HT-29 (cell line): ENCODE data around the gene METAP1D. TPM values are rescaled to one million over a fixed set of nuclear protein-coding genes. Genes with fewer than 3 reads are reported as not detected.
"Not testable (repeated sequence)": the region's sequence is repeated elsewhere in the genome, so short reads cannot be mapped to it uniquely, and the experiment has no call there.

Source experiments
- DNase-seq: peaks from one replicate; pipeline ENCODE4 v3.0.0-alpha.2; 2015; ENCODE audit warnings: low spot score
- total RNA-seq: library from RNA; depleted of rRNA; stranded (reverse); fragments of >200 nt; shearing (Covaris generic); gene quantifications from 2 replicates; pipeline ENCODE4 v1.2.3, GENCODE V29; 2014; rRNA removed

Gene METAP1D
- 6.2 and 8.5 TPM in 2 replicates for total RNA-seq

DNA sequence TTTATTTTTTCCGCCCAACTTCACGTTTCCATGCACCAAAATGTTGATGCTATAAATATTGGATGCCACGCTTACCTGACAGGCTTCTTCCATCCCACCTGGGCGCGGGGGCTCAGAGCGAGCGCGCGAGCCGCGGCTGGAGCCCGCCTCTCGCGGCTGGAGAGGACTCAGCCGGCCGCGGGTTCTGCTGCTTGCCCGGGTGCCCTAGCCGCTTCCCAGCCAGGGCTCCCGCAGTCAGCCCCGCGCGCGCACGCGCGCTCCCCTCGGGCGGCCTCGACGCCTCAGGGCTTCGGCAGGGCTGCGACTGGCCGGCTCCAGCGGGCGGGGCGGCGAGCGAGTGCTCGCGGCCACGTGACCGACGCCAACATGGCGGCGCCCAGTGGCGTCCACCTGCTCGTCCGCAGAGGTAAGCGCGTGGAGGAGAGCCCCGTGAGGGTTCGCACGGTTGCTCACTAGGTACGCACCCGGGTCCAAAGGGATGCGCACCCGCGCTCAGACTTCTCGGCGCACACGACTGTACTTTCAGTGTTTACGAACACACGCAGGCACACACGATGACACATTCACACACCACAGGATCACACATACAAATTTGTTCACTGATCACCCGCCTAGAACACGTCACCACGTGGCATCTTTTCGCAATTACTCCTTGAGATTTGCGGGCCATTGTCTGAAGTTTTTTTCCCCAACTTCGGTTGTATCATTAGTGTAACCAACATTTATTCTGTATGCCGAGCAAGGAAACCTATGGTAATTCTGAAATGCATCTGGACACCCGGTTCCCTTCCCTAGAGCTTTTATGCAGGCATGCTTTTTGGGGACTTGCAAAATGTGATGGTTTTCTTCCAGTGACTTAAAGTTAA lies at the start of gene METAP1D:
Gene METAP1D, plus strand, starts transcription at position 350 of the 866 bp plus-strand sequence. Its CDS starts 17 bp downstream, at position 367.
- DNase-seq: peak; percentile 93

DNA sequence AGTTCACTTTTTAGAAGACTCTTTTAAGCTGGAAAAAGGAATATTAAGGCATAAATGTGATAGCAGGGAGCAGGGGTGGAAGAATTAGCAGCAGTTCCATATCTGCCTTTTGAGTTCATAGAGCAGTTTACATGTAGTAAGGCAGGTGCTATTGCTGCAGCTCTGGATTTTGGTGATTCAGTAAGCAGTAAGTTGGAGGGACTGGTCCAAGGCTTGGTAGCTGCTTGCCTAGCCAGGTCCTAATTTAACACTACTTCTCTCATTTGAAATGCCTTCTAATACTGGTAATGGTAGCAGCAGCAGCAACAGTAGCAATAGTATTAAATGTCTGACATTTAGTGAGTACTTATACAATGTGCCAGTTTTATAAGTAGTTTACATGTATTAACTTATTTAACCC lies 47.5 kb upstream of the METAP1D start:
- DNase-seq: no peak

GRCh38 chr2:171952748-171953147 lies 47.0 kb upstream of the METAP1D start:
- no peak for DNase-seq

GRCh38 chr2:171956135-171956825 lies 43.5 kb upstream of the METAP1D start:
- DNase-seq: no peak

DNA sequence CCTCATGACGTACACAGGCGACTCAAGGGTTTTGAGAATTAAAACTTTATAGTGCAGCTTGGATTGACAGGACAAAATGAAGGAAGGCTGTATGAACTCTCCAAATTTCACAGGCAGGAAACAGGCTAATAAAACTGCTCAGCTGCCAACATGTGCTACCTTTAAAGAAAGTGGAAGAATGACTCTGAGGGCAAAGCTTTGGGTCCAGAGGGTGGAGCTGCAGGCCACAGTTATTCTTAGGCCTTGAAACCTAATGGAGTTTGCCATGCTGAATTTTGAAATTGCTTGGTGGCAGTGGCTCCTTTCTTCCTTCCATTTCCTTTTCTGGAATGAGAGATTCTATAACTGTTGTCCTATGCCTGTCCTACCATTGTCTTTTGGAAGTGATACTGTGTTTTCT lies 42.7 kb upstream of the METAP1D start:
- DNase-seq: peak; percentile 28

- DNase-seq: no peak
Measured at GRCh38 chr2:171958475-171958874, 41.3 kb upstream of the METAP1D start.

- DNase-seq: no peak
Measured at GRCh38 chr2:171959998-171960397, 39.8 kb upstream of the METAP1D start.

- no peak for DNase-seq
Measured at GRCh38 chr2:171960570-171960969, 39.2 kb upstream of the METAP1D start.

- DNase-seq: no peak
Measured at GRCh38 chr2:171963198-171963597, 36.6 kb upstream of the METAP1D start.

DNA sequence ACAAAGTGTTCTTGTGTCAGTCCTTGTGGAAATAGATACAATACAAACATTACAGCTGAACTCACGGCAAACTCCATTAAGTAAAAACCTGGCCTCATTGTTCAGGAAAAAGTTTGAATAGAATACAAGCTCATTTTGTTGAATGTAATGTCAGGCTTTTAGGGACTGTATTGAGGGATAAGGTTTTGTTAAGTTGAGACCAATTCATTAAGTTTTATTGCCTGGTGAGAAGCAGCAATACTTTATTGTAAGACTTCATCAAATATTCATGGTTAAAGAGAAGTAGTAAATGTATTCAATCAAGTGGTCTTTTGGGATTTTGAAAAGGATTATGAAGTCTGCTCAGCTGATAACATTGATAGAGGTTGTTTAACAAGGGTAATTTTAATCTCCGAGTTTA lies 35.4 kb upstream of the METAP1D start:
- DNase-seq: no peak

GRCh38 chr2:171965238-171965637 lies 34.5 kb upstream of the METAP1D start:
- no peak for DNase-seq

GRCh38 chr2:171965661-171966060 lies 34.1 kb upstream of the METAP1D start:
- no peak for DNase-seq

GRCh38 chr2:171966235-171966634 lies 33.5 kb upstream of the METAP1D start:
- no peak for DNase-seq

DNA sequence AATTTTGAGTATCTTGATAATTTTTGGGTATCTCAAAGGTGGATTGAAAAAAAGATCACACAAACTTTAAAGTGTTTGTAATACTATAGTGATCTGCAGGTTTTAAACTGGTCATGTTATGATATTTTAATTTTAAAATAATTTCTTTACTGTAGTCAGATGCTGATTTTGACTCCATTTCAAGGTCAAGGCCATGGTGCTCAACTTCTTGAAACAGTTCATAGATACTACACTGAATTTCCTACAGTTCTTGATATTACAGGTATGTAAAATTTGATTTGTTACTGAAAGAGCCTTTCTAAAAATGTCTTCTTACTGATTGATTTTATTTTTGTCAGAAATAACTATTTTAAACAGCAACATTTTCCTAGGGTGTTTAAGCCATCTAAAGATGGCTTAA lies 33.1 kb upstream of the METAP1D start:
- no peak for DNase-seq

GRCh38 chr2:171968509-171968908 lies 31.2 kb upstream of the METAP1D start:
- DNase-seq: no peak

GRCh38 chr2:171972329-171972982 lies 27.3 kb upstream of the METAP1D start:
- DNase-seq: no peak

DNA sequence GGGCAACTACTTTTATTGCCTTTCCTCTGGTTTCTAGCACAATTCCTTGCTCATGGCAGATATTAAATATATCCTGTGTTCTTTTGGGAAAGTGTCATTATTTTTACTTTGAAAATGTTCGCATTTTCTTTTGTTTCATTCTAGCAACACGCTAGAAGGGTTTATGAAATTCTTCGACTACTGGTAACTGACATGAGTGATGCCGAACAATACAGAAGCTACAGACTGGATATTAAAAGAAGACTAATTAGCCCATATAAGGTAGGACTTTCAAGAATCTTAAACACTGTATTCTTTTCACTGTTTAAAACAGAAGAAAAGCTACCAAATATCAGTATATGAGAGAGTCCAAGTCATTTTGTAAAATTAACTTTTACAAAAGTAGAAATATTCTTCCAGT lies 20.6 kb upstream of the METAP1D start:
- no peak for DNase-seq

- DNase-seq: not testable (repeated sequence)
Measured at GRCh38 chr2:171983924-171984323, 15.8 kb upstream of the METAP1D start.

GRCh38 chr2:171985076-171985475 lies 14.7 kb upstream of the METAP1D start:
- DNase-seq: no peak

GRCh38 chr2:171986778-171987177 lies 13.0 kb upstream of the METAP1D start:
- no peak for DNase-seq

- DNase-seq: no peak
Measured at GRCh38 chr2:171991027-171991426, 8.7 kb upstream of the METAP1D start.

DNA sequence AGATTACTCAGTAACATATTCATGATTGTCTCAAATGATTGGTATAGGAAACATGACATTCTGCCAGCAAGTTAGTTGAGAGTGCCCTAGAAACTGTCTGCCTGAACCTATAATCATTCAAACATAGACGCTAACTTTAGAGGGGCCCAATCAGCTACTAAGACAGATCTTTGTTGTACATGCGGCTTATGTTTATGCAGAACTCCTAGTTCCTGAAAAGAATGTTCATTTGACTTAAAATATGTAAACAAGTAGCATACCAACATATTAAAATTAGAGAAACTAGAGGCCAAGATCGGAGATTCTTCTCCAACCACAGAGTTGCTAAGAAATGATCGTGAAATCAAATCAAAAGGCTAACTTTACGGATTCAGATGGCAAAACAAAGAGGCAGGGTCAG lies 4.2 kb upstream of the METAP1D start:
- DNase-seq: no peak
